SK-N-SH treated with all-trans-retinoic acid at 6 μM for 48 hours (cell line): Measurements from ENCODE around the gene LURAP1L.

ENCODE experiments used
- ATAC-seq: fragments of 200-7000 bp; cut with Tn5 transposase; 3 replicates; pipeline ENCODE4 v1.9.1; 2020; ENCODE audit warnings: mild to moderate bottlenecking, moderate library complexity
- ARNTL ChIP-seq: fragments of 450-650 bp; formaldehyde crosslinking; IDR thresholded peaks from 2 replicates; pipeline ENCODE4 v1.5.0; 2020; ENCODE audit warnings: low read depth, mild to moderate bottlenecking, moderate library complexity, borderline replicate concordance
- BACH2 ChIP-seq: fragments of 250-450 bp; sonication (Bioruptor Pico); IDR thresholded peaks from 2 replicates; pipeline ENCODE4 v1.9.0; 2021; ENCODE audit warnings: mild to moderate bottlenecking, borderline replicate concordance
- CSDC2 ChIP-seq: fragments of 250-450 bp; sonication (Bioruptor Pico); IDR thresholded peaks from 2 replicates; pipeline ENCODE4 v1.5.0; 2020; ENCODE audit warnings: mild to moderate bottlenecking, moderate library complexity
- CSRNP3 ChIP-seq: fragments of 250-450 bp; sonication (Bioruptor Pico); IDR thresholded peaks from 2 replicates; pipeline ENCODE4 v1.5.1; 2021; ENCODE audit warnings: mild to moderate bottlenecking, moderate library complexity
- ESRRG ChIP-seq: fragments of 250-450 bp; sonication (Bioruptor Pico); IDR thresholded peaks from 2 replicates; pipeline ENCODE4 v1.6.1; 2021; ENCODE audit warnings: mild to moderate bottlenecking
- GLIS3 ChIP-seq: fragments of 250-450 bp; sonication (Bioruptor Pico); IDR thresholded peaks from 2 replicates; pipeline ENCODE4 v1.5.0; 2020; ENCODE audit warnings: mild to moderate bottlenecking, moderate library complexity
- ISL1 ChIP-seq: fragments of 250-450 bp; sonication (Bioruptor Pico); IDR thresholded peaks from 2 replicates; pipeline ENCODE4 v2.1.2; 2022; ENCODE audit warnings: mild to moderate bottlenecking, moderate library complexity
- OSR1 ChIP-seq: fragments of 250-450 bp; sonication (Bioruptor Pico); IDR thresholded peaks from 2 replicates; pipeline ENCODE4 v1.8.0; 2022; ENCODE audit warnings: moderate library complexity, mild to moderate bottlenecking, inconsistent platforms
- PATZ1 ChIP-seq: fragments of 250-450 bp; sonication (Bioruptor Pico); IDR thresholded peaks from 2 replicates; pipeline ENCODE4 v1.8.0; 2020; ENCODE audit warnings: mild to moderate bottlenecking, moderate library complexity, borderline replicate concordance
- POU6F1 ChIP-seq: fragments of 250-450 bp; sonication (Bioruptor Pico); IDR thresholded peaks from 2 replicates; pipeline ENCODE4 v1.8.0; 2021; ENCODE audit warnings: low read depth, mild to moderate bottlenecking, moderate library complexity, borderline replicate concordance
- PPARA ChIP-seq: fragments of 250-450 bp; sonication (Bioruptor Pico); IDR thresholded peaks from 2 replicates; pipeline ENCODE4 v1.5.0; 2020; ENCODE audit warnings: mild to moderate bottlenecking, borderline replicate concordance
- RARB ChIP-seq: fragments of 250-450 bp; sonication (Bioruptor Pico); IDR thresholded peaks from 2 replicates; pipeline ENCODE4 v1.8.0; 2021; ENCODE audit warnings: mild to moderate bottlenecking, moderate library complexity
- SNAI2 ChIP-seq: fragments of 250-450 bp; sonication (Bioruptor Pico); IDR thresholded peaks from 2 replicates; pipeline ENCODE4 v1.5.0; 2020; ENCODE audit warnings: mild to moderate bottlenecking, moderate library complexity
- TCF4 ChIP-seq: fragments of 250-450 bp; sonication (Bioruptor Pico); IDR thresholded peaks from 2 replicates; pipeline ENCODE4 v1.8.0; 2021; ENCODE audit warnings: mild to moderate bottlenecking, moderate library complexity, borderline replicate concordance
- TOX ChIP-seq: fragments of 250-450 bp; sonication (Bioruptor Pico); IDR thresholded peaks from 2 replicates; pipeline ENCODE4 v1.8.0; 2021; ENCODE audit warnings: mild to moderate bottlenecking, moderate library complexity, borderline replicate concordance
- TSHZ2 ChIP-seq: fragments of 250-450 bp; sonication (Bioruptor Pico); IDR thresholded peaks from 2 replicates; pipeline ENCODE4 v1.5.0; 2020; ENCODE audit warnings: mild to moderate bottlenecking, moderate library complexity
- ZC3H10 ChIP-seq: fragments of 250-450 bp; sonication (Bioruptor Pico); IDR thresholded peaks from 2 replicates; pipeline ENCODE4 v1.5.1; 2021; ENCODE audit warnings: mild to moderate bottlenecking, moderate library complexity
- ZFP3 ChIP-seq: fragments of 250-450 bp; sonication (Bioruptor Pico); IDR thresholded peaks from 2 replicates; pipeline ENCODE4 v1.5.0; 2020; ENCODE audit warnings: mild to moderate bottlenecking, moderate library complexity
- ZFP30 ChIP-seq: fragments of 450-650 bp; formaldehyde crosslinking; IDR thresholded peaks from 2 replicates; pipeline ENCODE4 v1.5.0; 2022; ENCODE audit warnings: mild to moderate bottlenecking, moderate library complexity
- ZNF565 ChIP-seq: fragments of 450-650 bp; formaldehyde crosslinking; conservative IDR thresholded peaks from 2 replicates; pipeline ENCODE4 v1.5.0; 2020; ENCODE audit warnings: low read depth, mild to moderate bottlenecking, moderate library complexity
- ZNF70 ChIP-seq: fragments of 450-650 bp; formaldehyde crosslinking; IDR thresholded peaks from 2 replicates; pipeline ENCODE4 v1.5.0; 2020; ENCODE audit warnings: mild to moderate bottlenecking, moderate library complexity
- ZNF8 ChIP-seq: fragments of 450-650 bp; formaldehyde crosslinking; IDR thresholded peaks from 2 replicates; pipeline ENCODE4 v1.5.0; 2020; ENCODE audit warnings: mild to moderate bottlenecking, moderate library complexity

LURAP1L gene

GRCh38 chr9:12790001-12790400 is 15.2 kb downstream of the LURAP1L start:
- TF ChIP-seq TSHZ2 (CRISPR knock-in tag), result no peak
- no peak for TF ChIP-seq ZNF8 (CRISPR knock-in tag)
- no peak for TF ChIP-seq ZNF565 (CRISPR knock-in tag)
- no peak for TF ChIP-seq ZC3H10 (CRISPR knock-in tag)
- TF ChIP-seq CSDC2 (CRISPR knock-in tag), result no peak
- no peak for TF ChIP-seq OSR1 (CRISPR knock-in tag)
- no peak for TF ChIP-seq BACH2
- TF ChIP-seq ISL1 (CRISPR knock-in tag), result no peak
- TF ChIP-seq PATZ1 (CRISPR knock-in tag), result no peak
- TF ChIP-seq TCF4, result no peak
- no peak for TF ChIP-seq ESRRG (CRISPR knock-in tag)
- no peak for TF ChIP-seq TOX (CRISPR knock-in tag)
- no peak for TF ChIP-seq ZFP30 (CRISPR knock-in tag)
- no peak for TF ChIP-seq GLIS3 (CRISPR knock-in tag)
- TF ChIP-seq SNAI2 (CRISPR knock-in tag), result no peak
- no peak for TF ChIP-seq RARB (CRISPR knock-in tag)
- TF ChIP-seq PPARA, result no peak
- no peak for TF ChIP-seq ARNTL (CRISPR knock-in tag)
- TF ChIP-seq POU6F1 (CRISPR knock-in tag), result no peak
- ATAC-seq, result no peak

GRCh38 chr9:12790883-12791282 is 16.1 kb downstream of the LURAP1L start:
- TF ChIP-seq SNAI2 (CRISPR knock-in tag) (no peak), ZNF8 (CRISPR knock-in tag) (no peak), BACH2 (no peak), ZFP3 (CRISPR knock-in tag) (no peak), POU6F1 (CRISPR knock-in tag) (no peak), CSRNP3 (no peak), CSDC2 (CRISPR knock-in tag) (no peak), ZNF70 (CRISPR knock-in tag) (no peak), TSHZ2 (CRISPR knock-in tag) (no peak)
- ATAC-seq, result no peak
